ENCODE data around the gene IER3IP1. TPM values are rescaled to one million over a fixed set of nuclear protein-coding genes. Genes with fewer than 3 reads are reported as not detected.

The IER3IP1 gene
- polyA plus RNA-seq, 1 donor (not counting 4 experiments of a cell fraction or from before 2014, with no cell fraction given) = 17.5 TPM

- DNase-seq (ENCODE audit: low read depth, low spot score) = no peak
- H3K27ac ChIP-seq (ENCODE audit: control insufficient read depth, insufficient read depth, low read length) = no peak overlapping the region
- no peaks in the 10 kb centered on the region for H3K36me3 ChIP-seq (ENCODE audit: control insufficient read depth in 2 of 2, extremely low read depth in 1 of 2, insufficient read depth in 2 of 2, low read length in 2 of 2)
- H3K9me1 ChIP-seq (ENCODE audit: control insufficient read depth, extremely low read depth, insufficient read depth, low read length) = no peaks in the 10 kb centered on the region
- H3K79me2 ChIP-seq (ENCODE audit: control insufficient read depth, insufficient read depth, low read length) = peaks cover 77% of the 10 kb centered on the region
- dilution Hi-C loops (cut with MboI; ENCODE audit: extremely low pct_ligation_motif_present, low sequenced_read_pairs) = no loop called here
- H3K4me2 ChIP-seq (ENCODE audit: control insufficient read depth, extremely low read depth, insufficient read depth, low read depth, low read length) = no peak overlapping the region
- H3K9ac ChIP-seq (ENCODE audit: control insufficient read depth, extremely low read depth, insufficient read depth, low read length) = no peak overlapping the region
- H3K27me3 ChIP-seq (ENCODE audit: control insufficient read depth, extremely low read depth, insufficient read depth, low read length) = no peaks in the 10 kb centered on the region
- TF ChIP-seq EZH2 (IDR thresholded peaks at IDR 0.05; ENCODE audit: low read length) (no peak), CTCF (optimal IDR thresholded peaks at IDR 0.05 in 1 of 3, IDR thresholded peaks at IDR 0.05 in 1 of 3, conservative IDR thresholded peaks at IDR 0.05 in 1 of 3; ENCODE audit: extremely low read depth in 1 of 3, insufficient read depth in 2 of 3, low read length in 3 of 3) (no peak)
- FAIRE-seq = no peak
- H3K4me1 ChIP-seq (ENCODE audit: control insufficient read depth, extremely low read depth, insufficient read depth, low read length) = peaks cover 4% of the 10 kb centered on the region
- H3K4me3 ChIP-seq (ENCODE audit: control insufficient read depth in 2 of 3, extremely low read depth in 1 of 3, insufficient read depth in 2 of 3, low read depth in 1 of 3, low read length in 3 of 3) = no peak overlapping the region
- H2AFZ ChIP-seq (ENCODE audit: control insufficient read depth, low read length) = no peak overlapping the region
- H3K9me3 ChIP-seq (ENCODE audit: control insufficient read depth, low read depth, low read length) = no peaks in the 10 kb centered on the region
- no peaks in the 10 kb centered on the region for H4K20me1 ChIP-seq (ENCODE audit: control insufficient read depth, extremely low read depth, insufficient read depth, low read length)
Observed at GRCh38 chr18:47168913-47169312, 7.3 kb downstream of the IER3IP1 start.

- dilution Hi-C loops (cut with MboI; ENCODE audit: extremely low pct_ligation_motif_present, low sequenced_read_pairs) = no loop called here
Observed at GRCh38 chr18:47168509-47168908, 7.7 kb downstream of the IER3IP1 start.

More at GRCh38 chr18:47168509-47168908, 7.7 kb downstream of the IER3IP1 start:
- Histone ChIP-seq H3K9me3 (ENCODE audit: control insufficient read depth, low read depth, low read length) (no peaks in the 10 kb centered on the region), H3K4me3 (ENCODE audit: control insufficient read depth in 2 of 3, extremely low read depth in 1 of 3, insufficient read depth in 2 of 3, low read depth in 1 of 3, low read length in 3 of 3) (no peak overlapping the region), H3K9ac (ENCODE audit: control insufficient read depth, extremely low read depth, insufficient read depth, low read length) (no peak overlapping the region), H3K79me2 (ENCODE audit: control insufficient read depth, insufficient read depth, low read length) (peaks cover 77% of the 10 kb centered on the region), H3K4me1 (ENCODE audit: control insufficient read depth, extremely low read depth, insufficient read depth, low read length) (peaks cover 2% of the 10 kb centered on the region), H4K20me1 (ENCODE audit: control insufficient read depth, extremely low read depth, insufficient read depth, low read length) (peaks cover 2% of the 10 kb centered on the region), H3K27ac (ENCODE audit: control insufficient read depth, insufficient read depth, low read length) (no peak overlapping the region), H2AFZ (ENCODE audit: control insufficient read depth, low read length) (no peak overlapping the region), H3K9me1 (ENCODE audit: control insufficient read depth, extremely low read depth, insufficient read depth, low read length) (no peaks in the 10 kb centered on the region), H3K36me3 (ENCODE audit: control insufficient read depth in 2 of 2, extremely low read depth in 1 of 2, insufficient read depth in 2 of 2, low read length in 2 of 2) (no peaks in the 10 kb centered on the region), H3K4me2 (ENCODE audit: control insufficient read depth, extremely low read depth, insufficient read depth, low read depth, low read length) (no peak overlapping the region), H3K27me3 (ENCODE audit: control insufficient read depth, extremely low read depth, insufficient read depth, low read length) (no peaks in the 10 kb centered on the region)
- TF ChIP-seq CTCF (optimal IDR thresholded peaks at IDR 0.05 in 1 of 3, IDR thresholded peaks at IDR 0.05 in 1 of 3, conservative IDR thresholded peaks at IDR 0.05 in 1 of 3; ENCODE audit: extremely low read depth in 1 of 3, insufficient read depth in 2 of 3, low read length in 3 of 3) = no peak
- no peak for TF ChIP-seq EZH2 (IDR thresholded peaks at IDR 0.05; ENCODE audit: low read length)
- no peak for DNase-seq (ENCODE audit: low read depth, low spot score)
- FAIRE-seq = no peak
